Measurements from ENCODE around the gene TTC7B.
A peak's percentile ranks its signal among the peaks of the same experiment; 100 is the strongest.

TTC7B gene

DNA sequence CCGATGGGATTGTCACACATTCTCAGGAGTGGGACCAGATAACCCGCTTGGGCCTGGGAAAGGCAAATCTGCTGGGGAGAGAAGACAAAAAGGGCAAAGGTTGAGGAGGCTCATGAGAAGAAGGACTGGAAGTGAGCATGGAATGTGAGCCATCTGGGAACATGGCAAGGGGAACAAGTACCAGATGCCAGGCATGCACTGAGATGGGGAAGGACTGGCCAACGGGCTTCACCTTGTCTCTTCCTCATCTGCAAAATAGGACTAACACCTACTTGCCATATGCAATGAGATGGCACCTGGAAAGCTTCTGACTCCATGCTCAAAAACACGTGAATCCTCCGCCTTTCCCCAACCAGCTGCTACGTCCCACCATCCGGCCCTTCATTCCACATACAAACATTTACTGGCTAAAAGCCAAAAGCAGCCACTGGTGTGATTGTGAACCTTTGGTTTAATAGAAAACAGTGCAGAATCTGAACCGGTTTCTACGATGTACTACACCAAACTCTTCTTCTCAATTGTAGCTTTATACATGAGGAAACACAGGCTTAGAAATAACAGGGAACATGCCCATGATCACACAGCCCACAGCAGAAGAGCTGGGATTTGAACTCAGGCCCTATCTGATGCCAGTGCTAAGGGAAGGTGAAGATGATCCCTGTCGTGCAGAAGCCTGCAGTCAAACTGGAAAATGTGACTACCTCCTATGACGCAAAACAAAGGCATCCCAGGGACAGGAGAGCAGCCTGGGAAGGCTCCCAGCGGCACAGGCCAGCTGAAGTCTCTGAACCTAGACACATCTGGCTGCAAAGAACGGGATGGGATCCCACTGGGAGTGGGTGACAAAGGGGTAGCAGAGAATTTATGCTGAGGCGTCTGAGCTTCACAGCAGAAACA lies 112.1 kb downstream of the TTC7B start:
- no peak for DNase-seq (ENCODE audit: low spot score)

DNA sequence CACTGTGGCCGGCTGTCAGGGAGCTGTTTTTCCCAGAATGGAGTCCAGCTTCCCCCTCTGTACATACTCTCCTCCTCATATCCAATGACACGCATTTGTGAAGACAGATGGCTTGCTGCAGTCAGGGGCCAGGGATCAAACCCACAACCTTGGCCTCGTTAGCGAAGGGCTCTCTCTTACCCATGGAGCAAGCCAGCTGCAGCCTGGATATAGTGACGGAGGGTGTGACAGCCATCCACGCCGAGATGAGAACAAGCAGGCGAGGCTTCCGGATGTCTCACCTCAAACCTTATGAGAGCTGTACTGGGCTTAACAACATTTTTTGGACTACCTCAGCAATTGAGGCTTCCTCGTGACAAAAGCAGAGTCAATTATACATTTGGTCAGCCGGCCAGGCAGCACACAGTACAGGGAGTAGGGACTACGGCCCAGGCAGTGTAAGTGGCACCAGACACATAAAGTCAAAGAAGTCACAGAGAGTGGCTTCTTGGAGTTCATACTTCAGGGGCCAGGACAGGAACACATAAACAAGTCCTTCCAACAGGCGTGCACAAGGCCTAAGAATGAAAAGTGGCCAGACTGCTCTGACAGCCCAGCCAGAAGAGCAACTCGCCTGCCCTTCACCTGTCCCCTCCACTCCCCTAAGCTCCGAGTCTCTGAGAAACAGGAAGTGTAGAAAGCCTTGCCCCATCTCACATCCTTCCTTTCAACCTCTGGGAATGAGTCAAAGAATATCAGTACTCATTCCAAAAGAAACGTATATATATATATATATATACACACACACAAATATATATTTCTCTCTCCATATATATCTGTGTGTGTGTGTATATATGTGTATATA lies 115.1 kb downstream of the TTC7B start:
- no peak for DNase-seq (ENCODE audit: low spot score)

DNA sequence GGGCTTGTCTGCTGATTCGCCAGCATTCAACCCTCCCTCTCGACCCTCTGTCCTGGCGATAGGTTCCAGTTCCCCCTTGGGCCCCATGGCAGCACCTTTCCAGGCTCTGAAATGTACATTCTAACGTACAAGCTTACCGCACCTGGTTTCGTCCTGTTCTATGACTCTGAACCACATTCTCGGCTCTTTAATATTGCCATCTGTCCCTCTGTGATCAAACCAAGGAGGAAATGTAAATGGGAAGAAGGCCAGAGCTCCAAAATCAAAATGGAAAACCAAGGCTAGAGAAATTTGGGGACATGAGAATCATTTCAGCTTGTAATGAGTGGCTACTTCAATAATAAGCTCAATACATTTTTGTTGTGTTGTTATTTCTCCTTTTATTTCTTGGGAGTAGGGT lies 117.2 kb downstream of the TTC7B start:
- DNase-seq (ENCODE audit: low spot score) = no peak

DNA sequence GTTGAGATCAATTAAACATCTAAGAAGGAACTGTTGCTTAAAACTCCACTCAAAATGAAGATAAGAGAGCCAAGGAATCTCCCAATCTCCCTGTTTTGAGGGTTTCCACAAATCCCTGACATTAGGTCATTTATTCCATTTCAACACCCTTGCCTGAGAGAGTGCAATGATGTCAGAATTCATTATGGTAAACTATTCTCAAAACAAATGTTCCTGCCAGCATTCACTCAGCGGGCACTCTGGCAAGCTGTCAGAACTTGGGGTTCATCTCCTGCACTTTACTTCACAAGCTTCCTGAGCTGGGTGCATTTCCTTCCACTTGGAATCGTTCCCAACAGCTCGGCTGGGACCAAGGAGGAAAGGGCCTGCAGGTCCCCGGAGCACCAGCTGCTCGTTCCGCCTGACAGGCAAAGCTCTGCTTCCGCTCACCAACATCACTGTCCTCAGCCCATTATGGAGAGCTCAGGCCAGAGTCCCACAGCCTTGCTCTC lies 117.8 kb downstream of the TTC7B start:
- DNase-seq (ENCODE audit: low spot score) = no peak

DNA sequence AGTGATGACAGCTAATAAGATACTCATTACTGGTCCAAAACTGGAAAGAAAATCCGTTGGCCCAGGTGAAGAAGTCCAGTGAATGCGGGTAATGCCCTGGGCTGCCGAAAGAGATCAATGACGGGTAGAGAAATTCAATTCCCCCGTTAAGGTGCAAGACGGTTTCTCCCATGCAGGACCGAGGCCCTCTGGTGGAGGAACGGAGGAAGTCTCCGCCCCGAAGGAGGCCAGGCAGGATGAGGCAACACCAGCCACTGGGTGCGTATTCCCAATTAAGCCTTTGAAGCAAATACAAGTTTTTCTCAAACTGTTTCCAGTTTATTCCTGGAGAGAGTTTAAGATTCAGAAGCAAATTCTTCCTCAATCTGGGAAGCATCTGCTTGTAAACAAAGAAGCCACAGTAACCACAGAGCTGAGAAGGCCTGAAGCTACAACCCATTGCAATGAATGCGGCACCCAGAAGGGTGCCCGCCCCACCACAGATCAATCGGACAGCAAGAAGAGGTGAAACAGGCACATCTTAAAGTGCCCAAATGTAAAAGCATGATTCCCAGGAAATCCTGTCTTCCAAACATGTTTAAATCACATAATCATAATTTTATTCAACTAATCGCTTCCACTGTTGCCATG lies 118.5 kb downstream of the TTC7B start:
- DNase-seq (ENCODE audit: low spot score) = peak; percentile 80

DNA sequence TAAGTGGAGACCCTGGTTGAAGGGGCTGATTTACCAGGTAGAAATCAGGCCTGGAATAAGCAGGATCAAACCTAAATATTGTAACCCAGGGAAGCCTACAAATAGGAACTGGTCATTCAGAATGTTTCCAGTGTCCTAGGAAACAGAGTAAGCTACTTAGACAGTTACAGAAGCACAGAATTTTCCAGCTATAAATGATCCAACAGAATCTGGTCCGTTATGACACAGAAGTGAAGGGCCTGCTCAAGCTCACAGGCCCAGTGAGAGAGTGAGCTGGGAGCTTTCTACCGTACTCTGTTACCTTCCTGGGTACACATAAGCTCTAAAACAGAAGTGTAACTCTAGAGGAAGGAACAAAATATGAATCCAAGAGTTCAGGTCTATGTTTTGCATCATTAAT lies 119.1 kb downstream of the TTC7B start:
- DNase-seq (ENCODE audit: low spot score) = no peak

DNA sequence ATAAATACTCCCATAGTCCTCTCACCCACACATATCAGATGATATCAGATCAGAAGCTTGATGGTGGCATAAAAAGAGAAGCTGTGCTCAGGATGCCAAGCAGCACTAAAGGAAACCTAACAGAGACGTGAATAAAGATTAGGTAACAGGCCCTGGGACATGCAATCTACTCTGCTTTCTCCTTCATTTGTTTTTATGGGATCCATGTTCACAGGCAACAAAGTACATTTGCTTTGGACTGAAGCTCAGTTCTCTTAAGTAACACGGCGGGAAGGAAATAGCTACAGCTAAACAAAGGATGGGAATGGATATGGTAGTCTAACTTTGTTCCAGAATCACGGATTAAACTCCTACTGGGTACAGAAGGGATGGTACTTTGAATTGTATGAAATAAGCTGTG lies 119.5 kb downstream of the TTC7B start:
- DNase-seq (ENCODE audit: low spot score) = no peak

DNA sequence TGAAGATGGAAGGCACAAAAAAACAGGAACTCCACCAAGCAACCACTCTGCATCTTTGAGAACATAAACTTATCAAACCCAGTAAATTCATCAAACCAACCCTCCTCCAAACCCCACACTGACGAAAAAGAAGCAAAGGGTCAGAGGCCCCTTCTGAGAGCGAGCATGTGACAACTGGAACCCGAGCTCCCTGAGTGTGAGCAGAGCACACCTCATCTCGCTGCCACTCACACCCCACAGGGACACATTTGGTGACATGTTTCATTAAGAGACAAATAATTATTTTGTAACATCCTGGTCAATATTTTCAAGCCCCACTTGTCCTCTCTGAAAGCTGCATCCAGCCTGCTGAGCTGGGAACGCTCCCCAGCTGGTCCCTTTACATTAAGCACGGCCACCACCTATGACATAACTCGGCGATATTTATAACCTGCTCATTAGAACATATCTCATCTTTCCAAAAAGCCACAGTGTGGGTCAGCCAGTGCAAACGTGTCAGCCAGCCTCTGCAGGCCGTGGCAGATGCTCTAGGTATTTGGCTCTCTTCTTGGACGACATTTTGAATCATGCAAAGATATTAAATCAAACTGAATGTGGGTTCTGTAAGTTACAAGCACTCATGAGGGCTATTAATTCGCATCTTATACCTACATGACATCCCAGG lies 120.1 kb downstream of the TTC7B start:
- no peak for DNase-seq (ENCODE audit: low spot score)

DNA sequence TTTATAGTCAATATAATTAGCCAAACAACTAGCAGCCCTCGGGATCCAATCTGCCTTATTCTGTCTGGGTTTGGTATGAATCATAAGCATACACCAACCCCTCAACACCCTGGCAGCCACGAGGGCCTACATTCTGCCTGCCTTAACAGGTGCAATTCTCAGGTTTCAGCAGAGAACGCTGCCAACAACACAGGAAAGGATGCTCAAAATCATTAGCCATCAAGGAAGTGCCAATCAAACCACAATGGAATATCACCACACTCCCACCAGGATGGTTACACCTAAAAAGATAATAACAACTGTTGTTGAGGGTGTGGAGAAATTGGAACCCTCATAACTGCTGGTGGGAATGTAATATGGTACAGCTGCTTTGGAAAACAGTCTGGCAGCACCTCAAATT lies 122.8 kb downstream of the TTC7B start:
- no peak for DNase-seq (ENCODE audit: low spot score)

DNA sequence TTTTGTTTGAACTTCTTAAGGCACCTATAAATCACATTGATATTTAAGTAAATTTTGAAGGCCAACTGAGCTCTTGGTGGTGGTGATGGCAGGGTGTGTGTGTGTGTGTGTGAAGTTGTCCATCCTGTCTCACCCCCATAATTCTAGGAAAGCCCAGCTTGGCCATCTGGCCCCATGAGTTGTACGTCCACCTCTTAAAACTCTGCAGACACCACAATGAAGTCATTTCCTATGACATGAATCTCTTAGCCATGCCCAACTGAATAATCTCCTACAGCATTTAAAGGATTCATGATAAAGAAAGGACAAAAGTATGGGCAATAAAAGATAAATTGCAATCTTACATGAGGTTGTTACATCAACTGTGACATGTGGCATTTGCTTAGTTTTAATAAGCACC lies 123.4 kb downstream of the TTC7B start:
- DNase-seq (ENCODE audit: low spot score) = no peak

DNA sequence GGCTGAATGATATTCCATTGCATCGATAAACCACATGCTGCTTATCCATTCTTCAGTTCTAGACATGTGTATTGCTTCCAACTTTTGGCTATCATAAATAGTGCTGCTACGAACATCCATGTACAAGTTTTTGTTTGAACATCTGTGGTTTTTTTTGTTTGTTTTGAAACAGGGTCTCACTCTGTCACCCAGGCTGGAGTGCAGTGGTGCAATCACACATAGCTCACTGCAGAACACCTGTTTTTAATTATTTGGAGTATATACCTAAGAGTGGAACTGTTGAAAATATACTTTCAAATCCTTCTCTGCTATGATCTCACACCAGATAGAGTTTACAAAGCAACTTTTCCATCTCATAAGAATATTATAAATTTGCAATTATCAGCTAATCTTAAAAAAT lies 124.2 kb downstream of the TTC7B start:
- DNase-seq (ENCODE audit: low spot score) = no peak

DNA sequence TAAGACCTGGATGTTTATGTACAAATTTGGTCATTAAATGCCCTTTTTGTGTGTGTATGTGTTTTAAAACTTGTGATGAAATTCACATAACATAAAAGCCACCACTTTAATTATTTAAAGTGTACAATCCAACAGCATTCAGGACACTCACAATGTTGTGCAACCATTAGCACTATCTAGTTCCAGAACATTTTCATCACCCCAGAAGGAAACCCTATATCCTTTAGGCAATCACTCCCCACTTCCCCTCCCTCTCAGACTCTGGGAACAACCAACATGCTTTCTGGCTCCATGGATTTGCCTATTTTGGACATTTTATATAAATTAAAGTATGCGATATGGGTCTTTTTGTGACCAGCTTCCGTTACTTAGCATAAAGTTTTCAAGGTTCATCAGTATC lies 124.6 kb downstream of the TTC7B start:
- no peak for DNase-seq (ENCODE audit: low spot score)

DNA sequence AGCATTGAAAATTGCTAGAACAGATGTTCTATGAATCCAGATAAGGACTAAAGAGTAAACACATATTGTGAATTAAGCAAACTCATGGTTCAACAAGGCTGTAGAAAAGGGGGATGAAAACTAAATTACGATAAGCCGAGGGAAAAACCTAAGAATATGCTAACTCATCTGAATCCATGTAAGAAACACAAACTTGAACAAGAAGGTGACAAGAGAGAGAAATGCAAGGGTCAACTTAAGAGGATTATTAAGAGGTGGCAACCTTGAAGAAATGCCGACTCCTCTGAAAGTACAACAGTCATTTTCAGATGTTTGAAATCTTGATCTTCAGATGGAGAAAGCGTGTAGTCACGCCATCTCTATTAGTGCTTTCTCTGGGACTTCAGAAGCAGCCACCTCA lies 128.6 kb downstream of the TTC7B start:
- DNase-seq (ENCODE audit: low spot score) = no peak

DNA sequence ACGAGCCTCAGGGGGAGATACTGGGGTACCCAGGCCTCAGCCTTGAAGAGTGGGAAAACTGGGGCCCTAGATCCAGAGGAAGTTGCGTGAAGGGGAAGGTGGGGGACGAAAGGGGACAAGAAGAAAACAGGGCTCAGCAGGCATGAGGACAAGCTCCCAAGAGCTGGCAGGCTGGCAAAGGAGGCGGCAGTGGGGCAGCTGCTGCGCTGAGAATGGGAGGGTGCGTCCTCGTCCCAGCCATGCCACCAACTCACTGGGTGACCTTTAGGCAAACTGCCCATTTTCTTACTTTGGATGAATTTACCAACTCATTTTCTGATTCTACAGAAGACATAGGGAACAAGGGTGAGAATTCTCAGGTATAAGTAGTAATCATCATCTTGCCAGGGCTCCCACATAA lies 133.6 kb downstream of the TTC7B start:
- DNase-seq (ENCODE audit: low spot score) = no peak

DNA sequence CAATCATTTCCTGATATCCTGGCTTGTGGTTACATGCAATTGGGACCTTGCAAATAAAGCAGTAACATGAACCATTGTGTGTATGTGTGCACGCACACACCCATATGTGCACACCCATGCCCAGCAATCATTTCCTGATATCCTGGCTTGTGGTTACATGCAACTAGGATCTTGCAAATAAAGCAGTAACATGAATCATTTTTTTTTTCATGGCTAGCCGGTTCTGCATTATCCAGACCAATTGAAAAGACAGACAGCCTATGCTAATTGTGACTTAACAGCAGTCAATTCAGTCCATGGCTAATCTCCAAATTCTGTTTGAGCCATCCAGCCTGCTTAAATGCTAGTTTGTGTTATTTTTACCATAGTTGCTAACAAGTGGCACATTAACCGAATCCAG lies 134.3 kb downstream of the TTC7B start:
- DNase-seq (ENCODE audit: low spot score) = peak; percentile 18

DNA sequence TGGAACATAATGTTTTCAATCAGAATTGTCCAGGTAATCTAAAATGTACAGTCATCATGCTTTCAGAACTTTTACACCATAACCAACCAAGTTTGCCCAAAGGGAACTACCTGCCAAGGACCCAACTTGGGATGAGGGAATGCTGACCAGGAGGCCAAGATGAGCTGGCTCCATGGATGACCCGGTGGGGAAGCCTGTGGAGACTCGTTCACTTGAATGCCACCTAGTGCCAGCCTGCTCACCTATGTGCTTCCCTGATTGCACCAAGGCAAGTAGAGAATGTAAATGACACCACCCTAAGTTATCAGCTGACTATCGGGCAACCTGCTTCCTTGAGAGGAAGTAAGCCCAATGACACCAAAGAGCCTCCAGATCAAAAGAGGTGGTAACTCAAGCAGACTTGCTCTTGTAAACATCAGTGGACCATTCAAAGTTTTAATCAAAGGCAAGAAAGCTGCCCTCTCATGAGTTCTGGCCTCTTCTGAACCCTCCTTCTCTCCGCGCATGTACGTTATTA lies 137.3 kb downstream of the TTC7B start:
- no peak for DNase-seq (ENCODE audit: low spot score)

DNA sequence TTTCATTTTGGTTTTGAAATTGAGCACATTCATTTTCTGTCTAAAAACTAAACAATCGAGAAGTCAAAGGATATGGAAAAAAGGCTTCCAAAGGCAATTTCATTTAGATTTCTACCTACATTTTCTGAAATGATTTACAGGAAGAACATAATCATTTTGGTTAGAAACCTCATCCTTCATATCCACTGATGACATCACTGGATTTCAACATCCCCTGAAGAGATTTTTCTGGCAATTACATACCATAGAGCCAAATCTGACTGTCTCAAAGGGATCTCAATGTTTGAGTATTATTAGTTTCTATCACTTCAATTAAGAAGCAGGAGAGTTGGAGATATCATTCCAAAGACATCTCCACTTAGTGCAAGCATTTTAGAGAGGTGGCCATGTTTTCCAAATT lies 137.8 kb downstream of the TTC7B start:
- DNase-seq (ENCODE audit: low spot score) = no peak

DNA sequence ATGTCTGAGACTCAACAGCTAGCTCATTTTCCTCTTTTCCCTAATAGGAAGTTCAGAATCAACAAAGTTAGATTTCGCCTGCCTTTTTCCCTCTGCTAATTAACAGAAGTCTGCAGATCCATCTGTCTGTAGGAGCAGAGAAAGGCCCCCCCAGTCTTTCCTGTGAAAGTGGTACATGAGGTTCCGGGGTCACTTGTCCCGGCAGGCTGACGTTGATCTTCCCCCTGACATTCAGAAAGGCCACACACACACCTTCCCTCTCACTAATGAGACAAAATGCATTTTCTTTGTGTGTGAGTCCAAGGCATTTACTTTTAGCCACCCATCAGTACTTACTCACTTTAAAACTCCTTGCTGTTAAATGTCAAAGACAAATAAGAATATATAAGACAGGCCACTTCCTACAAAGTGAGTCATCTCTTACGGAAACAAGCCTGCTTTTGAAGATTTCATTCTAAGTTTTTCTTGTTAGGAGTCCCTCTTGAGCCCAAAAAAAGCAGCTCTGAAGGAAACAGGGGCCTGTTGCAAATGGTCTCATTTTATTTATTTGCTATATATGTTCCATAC lies 138.7 kb downstream of the TTC7B start:
- DNase-seq (ENCODE audit: low spot score) = no peak

DNA sequence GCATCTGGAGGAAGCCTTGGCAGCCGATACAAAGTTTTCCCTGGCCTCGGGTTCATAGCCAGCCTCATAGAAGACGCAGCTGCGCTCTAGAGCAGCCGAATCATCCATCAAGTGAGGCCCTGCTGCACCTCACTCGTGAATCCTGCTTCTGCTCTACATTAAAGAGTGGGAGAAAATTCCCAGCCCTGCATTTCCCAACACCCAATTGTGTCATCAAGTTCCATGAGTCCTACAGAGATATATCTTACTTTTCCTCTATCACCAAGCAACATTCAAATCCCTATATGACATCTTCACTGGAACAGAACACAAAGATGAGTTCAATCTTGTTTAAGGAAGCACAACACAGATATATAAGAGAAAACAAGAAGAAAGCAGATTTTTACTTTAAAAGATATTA lies 139.3 kb downstream of the TTC7B start:
- no peak for DNase-seq (ENCODE audit: low spot score)

DNA sequence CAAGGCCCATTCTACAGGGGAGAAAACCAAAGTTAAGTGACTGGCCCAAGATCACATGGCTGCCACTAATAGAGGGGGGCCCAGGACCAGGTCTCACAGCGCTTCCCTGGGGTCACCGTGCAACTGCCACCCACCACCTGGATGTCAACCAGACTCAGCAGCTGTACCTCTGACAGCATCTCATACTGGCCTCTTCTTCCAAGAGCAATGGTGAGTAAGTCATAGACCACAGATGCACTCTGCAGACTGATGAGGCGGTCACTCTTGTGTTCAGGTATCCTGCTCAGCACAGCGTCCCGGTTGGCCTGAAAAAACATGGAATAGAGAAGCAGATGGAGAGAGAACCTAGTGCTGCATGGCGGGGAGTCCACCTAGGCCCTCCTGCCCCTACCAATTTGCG lies 139.9 kb downstream of the TTC7B start:
- DNase-seq (ENCODE audit: low spot score) = no peak

DNA sequence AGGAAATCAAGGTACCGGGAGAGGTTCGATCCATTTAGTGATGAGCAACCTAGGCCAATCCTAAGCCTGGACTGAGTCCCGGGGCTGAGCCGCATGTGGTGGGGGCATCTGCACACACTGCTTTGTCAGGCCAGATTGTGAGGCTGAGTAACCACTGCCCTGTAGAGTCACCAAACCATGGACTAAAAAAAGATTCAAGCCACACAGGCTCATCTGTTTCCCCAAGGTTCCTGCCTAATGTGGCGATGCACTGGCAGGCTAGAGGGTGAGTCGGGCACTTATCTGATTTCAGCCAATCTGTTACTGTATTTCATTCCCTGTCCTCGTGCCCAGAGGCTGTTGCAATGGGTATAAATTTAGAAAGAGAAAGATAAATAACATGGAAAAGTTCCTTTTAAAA lies 140.8 kb downstream of the TTC7B start:
- DNase-seq (ENCODE audit: low spot score) = no peak

DNA sequence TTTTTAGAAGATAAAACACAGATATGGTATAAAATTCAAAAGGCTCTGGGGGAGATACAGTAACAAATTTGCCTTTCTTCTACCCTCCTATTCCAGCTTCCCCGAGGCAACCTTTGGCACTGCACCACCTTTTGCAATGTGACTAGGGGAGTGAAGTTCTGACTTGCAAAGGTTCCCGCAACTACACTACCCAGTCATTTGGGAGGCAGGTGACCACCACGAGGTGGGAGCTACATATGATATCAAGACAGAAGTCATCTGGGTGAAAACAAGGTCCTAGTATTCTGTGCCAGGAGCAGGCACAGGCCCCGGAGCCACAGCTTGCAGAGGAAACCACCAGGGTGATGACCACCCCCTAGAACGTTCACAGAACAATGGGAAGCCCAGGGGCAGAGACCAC lies 141.5 kb downstream of the TTC7B start:
- DNase-seq (ENCODE audit: low spot score) = no peak
